A673 (cell line): ENCODE data around the gene FSTL4. TPM values are rescaled to one million over a fixed set of nuclear protein-coding genes. Genes with fewer than 3 reads are reported as not detected.

Experiments used
- BruUV-seq: library from RNA; stranded (reverse); fragments of 400-500 nt; replicated peaks from 2 replicates; lab custom pipeline; 2021; lab: Mats Ljungman, UMichigan
- CTCF ChIA-PET: fragments of 300-600 bp; sonication (Branson Sonifier 250); formaldehyde crosslinking; loops from one replicate; lab custom pipeline; 2022; ENCODE audit warnings: antibody characterized with exemption; lab: Charles Lee
- POLR2A ChIA-PET: fragments of 300-600 bp; sonication (Branson Sonifier 250); formaldehyde crosslinking; loops from one replicate; lab custom pipeline; 2022; ENCODE audit warnings: antibody characterized with exemption; ENCODE audit not compliant: low non-redundant PET; lab: Charles Lee
- DNase-seq: peaks from one replicate; pipeline ENCODE4 v3.0.0-alpha.2; 2015; ENCODE audit warnings: low spot score
- H3K27ac ChIP-seq: fragments of 200-600 bp; sonication (generic); 2 replicates; pipeline ENCODE4 v1.5.1; 2016; ENCODE audit warnings: mixed run types, low read depth, mild to moderate bottlenecking, mixed read lengths, antibody characterized with exemption, low read length; ENCODE audit not compliant: poor library complexity, severe bottlenecking
- H3K27me3 ChIP-seq: fragments of 200-600 bp; sonication (generic); replicated peaks from 2 replicates; pipeline ENCODE4 v1.6.1; 2017; ENCODE audit warnings: mixed run types, low read depth, mild to moderate bottlenecking, mixed read lengths, antibody characterized with exemption, low read length; ENCODE audit not compliant: insufficient read depth, poor library complexity
- H3K36me3 ChIP-seq: fragments of 200-600 bp; sonication (generic); 2 replicates; pipeline ENCODE4 v1.6.1; 2016; ENCODE audit warnings: mixed run types, mild to moderate bottlenecking, mixed read lengths, antibody characterized with exemption, low read length; ENCODE audit not compliant: insufficient read depth, poor library complexity, severe bottlenecking
- H3K4me1 ChIP-seq: fragments of 200-600 bp; sonication (generic); 2 replicates; pipeline ENCODE4 v1.6.1; 2017; ENCODE audit warnings: mixed run types, mild to moderate bottlenecking, mixed read lengths, antibody characterized with exemption, low read length; ENCODE audit not compliant: insufficient read depth, poor library complexity, severe bottlenecking
- H3K4me3 ChIP-seq: fragments of 200-600 bp; sonication (generic); 2 replicates; pipeline ENCODE4 v1.5.1; 2016; ENCODE audit warnings: low read depth, mixed run types, mild to moderate bottlenecking, mixed read lengths, low read length; ENCODE audit not compliant: poor library complexity, severe bottlenecking
- H3K9me3 ChIP-seq: fragments of 200-600 bp; sonication (generic); 2 replicates; pipeline ENCODE4 v1.6.1; 2016; ENCODE audit warnings: mixed run types, low read depth, mild to moderate bottlenecking, mixed read lengths, antibody characterized with exemption, low read length; ENCODE audit not compliant: poor library complexity, severe bottlenecking
- CTCF ChIP-seq: fragments of 300-800, 200-600 bp; sonication (generic); conservative IDR thresholded peaks from 2 replicates; pipeline ENCODE4 v1.5.1; 2017; ENCODE audit warnings: low read depth, mild to moderate bottlenecking, antibody characterized with exemption, low read length, moderate library complexity, mixed read lengths
- EZH2 ChIP-seq: fragments of 200-600 bp; sonication (generic); IDR thresholded peaks from 2 replicates; pipeline ENCODE4 v1.6.1; 2017; ENCODE audit warnings: borderline replicate concordance, low read depth, mild to moderate bottlenecking, mixed read lengths, antibody characterized with exemption, low read length; ENCODE audit not compliant: poor library complexity, severe bottlenecking
- intact Hi-C: fragments of 100-400 bp; cut with micrococcal nuclease; formaldehyde crosslinking; loops from one replicate; pipeline ENCODE4 v1.10.0; 2022; ENCODE audit not compliant: unreplicated experiment
- total RNA-seq: library from RNA; stranded (reverse); gene quantifications from 2 replicates; pipeline ENCODE4 v1.2.3, GENCODE V29; 2021

Gene FSTL4
- total RNA-seq, 1 experiment from 2014 or later, result 0.86 TPM

GRCh38 chr5:133387091-133387490, 225.2 kb downstream of the FSTL4 start:
- Histone ChIP-seq H3K27ac (no peak overlapping the region), H3K36me3 (no peaks in the 10 kb centered on the region), H3K9me3 (no peaks in the 10 kb centered on the region), H3K4me3 (no peak overlapping the region), H3K27me3 (peaks cover 5% of the 10 kb centered on the region), H3K4me1 (no peaks in the 10 kb centered on the region)
- no peak for DNase-seq
- intact Hi-C loops, result no loop called here
- no TSS peak for BruUV-seq
- ChIA-PET POLR2A (no interaction called here), CTCF (no interaction called here)
- TF ChIP-seq EZH2 (no peak), CTCF (no peak)

DNA sequence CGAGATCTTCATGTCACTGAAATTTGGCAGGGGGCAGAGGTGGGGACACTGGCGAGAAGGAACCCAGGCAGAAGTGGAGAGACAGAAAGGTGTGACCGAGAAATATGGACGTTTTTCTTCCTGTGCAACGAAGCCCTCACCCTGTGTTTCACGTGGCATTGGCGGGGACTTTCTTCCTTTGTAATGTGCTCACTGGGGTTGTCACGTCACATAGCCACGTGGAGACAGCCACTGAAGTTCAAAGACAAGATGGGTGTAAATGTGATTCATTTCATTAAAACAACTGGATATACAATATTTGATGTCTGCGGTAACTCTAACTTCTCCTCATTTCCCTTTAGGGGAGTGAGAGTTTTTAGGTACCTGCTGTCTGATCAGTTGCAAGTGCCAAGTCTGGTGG, 225.7 kb downstream of the FSTL4 start:
- no peak for DNase-seq
- no peaks in the 10 kb centered on the region for H3K36me3 ChIP-seq
- no TSS peak for BruUV-seq
- TF ChIP-seq CTCF (no peak), EZH2 (no peak)
- no peaks in the 10 kb centered on the region for H3K9me3 ChIP-seq
- peaks cover 5% of the 10 kb centered on the region for H3K27me3 ChIP-seq
- H3K4me1 ChIP-seq, result no peaks in the 10 kb centered on the region
- no peak overlapping the region for H3K27ac ChIP-seq
- no peak overlapping the region for H3K4me3 ChIP-seq
- intact Hi-C loops, result no loop called here
- ChIA-PET POLR2A (no interaction called here), CTCF (no interaction called here)

DNA sequence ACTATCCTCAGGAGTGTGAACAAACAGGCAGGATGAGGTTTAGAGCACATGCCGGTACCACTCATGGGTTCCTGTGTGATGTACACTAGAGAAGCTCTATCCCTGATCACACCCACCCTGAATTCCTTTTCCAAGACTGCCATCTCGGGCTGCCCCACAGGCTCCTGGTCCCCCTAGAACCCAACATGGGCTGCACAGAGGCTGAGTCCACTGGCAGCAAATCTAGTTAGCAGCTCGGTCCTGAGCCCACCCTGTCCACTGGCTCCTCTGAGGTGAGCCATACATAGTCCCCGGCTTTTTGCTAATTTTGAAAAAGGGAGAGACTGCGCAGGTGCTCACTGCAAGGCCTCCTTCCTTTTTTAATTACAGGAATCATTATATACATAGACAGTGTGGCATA, 227.0 kb downstream of the FSTL4 start:
- no peak for TF ChIP-seq EZH2
- TF ChIP-seq CTCF, result no peak
- DNase-seq, result no peak
- POLR2A ChIA-PET, result no interaction called here
- BruUV-seq, result no TSS peak
- Histone ChIP-seq H3K36me3 (no peaks in the 10 kb centered on the region), H3K4me1 (no peaks in the 10 kb centered on the region), H3K27me3 (peaks cover 5% of the 10 kb centered on the region), H3K4me3 (no peak overlapping the region), H3K27ac (no peak overlapping the region), H3K9me3 (no peaks in the 10 kb centered on the region)
- CTCF ChIA-PET, result no interaction called here
- intact Hi-C loops, result no loop called here
